MM.1S (cell line): ENCODE data around the gene PPIG.

Source experiments
- CTCF ChIP-seq: fragments of 300-600 bp; sonication (generic); IDR thresholded peaks from 2 replicates; pipeline ENCODE4 v1.5.1; 2016; ENCODE audit warnings: antibody characterized with exemption, low read length, mixed read lengths
- EZH2 ChIP-seq: fragments of 300-600 bp; sonication (generic); optimal IDR thresholded peaks from 2 replicates; pipeline ENCODE3; 2017; ENCODE audit warnings: low read depth, mild to moderate bottlenecking, antibody characterized with exemption, low read length, mixed read lengths
- EZH2phosphoT487 ChIP-seq: fragments of 300-600 bp; sonication (generic); IDR thresholded peaks from 2 replicates; pipeline ENCODE4 v1.6.1; 2018; ENCODE audit warnings: antibody characterized with exemption, low read length

- TF ChIP-seq EZH2phosphoT487 (no peak), EZH2 (no peak), CTCF (no peak)
These were observed 88.3 kb downstream of the PPIG start for GRCh38 chr2:169672406-169672805.
